Lower lobe of right lung (tissue), 2 donors: Measurements from ENCODE around the gene SLC2A5. TPM values are rescaled to one million over a fixed set of nuclear protein-coding genes. Genes with fewer than 3 reads are reported as not detected.

ENCODE experiments used
- ATAC-seq, 2 donors: fragments of 200-7000 bp; cut with Tn5 transposase; one replicate each; pipeline ENCODE4 v1.9.1; 2020 to 2022; ENCODE audit warnings: mild to moderate bottlenecking in 2 of 2, moderate library complexity in 2 of 2
- DNase-seq: peaks from one replicate; pipeline ENCODE4 v3.0.0-alpha.2; 2020
- H3K27ac ChIP-seq: fragments of 200-600 bp; one replicate; pipeline ENCODE4 v1.8.0; 2022
- H3K27me3 ChIP-seq: fragments of 200-600 bp; one replicate; pipeline ENCODE4 v1.8.0; 2022; ENCODE audit warnings: low read depth
- H3K36me3 ChIP-seq: fragments of 200-600 bp; one replicate; pipeline ENCODE4 v1.8.0; 2022; ENCODE audit warnings: mild to moderate bottlenecking
- H3K4me1 ChIP-seq: fragments of 200-600 bp; one replicate; pipeline ENCODE4 v1.8.0; 2022
- H3K4me3 ChIP-seq: fragments of 200-600 bp; one replicate; pipeline ENCODE4 v1.8.0; 2022; ENCODE audit warnings: mild to moderate bottlenecking
- H3K9me3 ChIP-seq: fragments of 200-600 bp; one replicate; pipeline ENCODE4 v1.8.0; 2022
- intact Hi-C: fragments of 100-400 bp; cut with DNase I; formaldehyde crosslinking; loops from one replicate; pipeline ENCODE4 v1.11.0; 2022
- total RNA-seq: library from RNA; stranded (reverse); fragmentation: NEBNext Ultra II Directional; extraction: Animal tissue kit (Norgen Biotek cat#: 25700); gene quantifications from one replicate; pipeline ENCODE4 v1.2.1, GENCODE V29; 2021
- TF ChIP-seq, protein P1 (sequence below): fragments of 200-600 bp; IDR thresholded peaks from one replicate; pipeline ENCODE4 v1.8.0; 2022; ENCODE audit warnings: antibody characterized with exemption, mild to moderate bottlenecking
- donor health status: DM: no; HTN: yes; CAD: no; lungs with severe emphysema.

The SLC2A5 gene
- total RNA-seq, 1 donor from 2014 or later, result 1.7 TPM

GRCh38 chr1:9013819-9014218 is 55.6 kb downstream of the SLC2A5 start:
- no peak for ATAC-seq
- no peak overlapping the region for H3K27ac ChIP-seq
- H3K27me3 ChIP-seq, result no peaks in the 10 kb centered on the region
- DNase-seq, result no peak
- no peaks in the 10 kb centered on the region for H3K36me3 ChIP-seq
- H3K4me1 ChIP-seq, result peaks cover 6% of the 10 kb centered on the region
- no peaks in the 10 kb centered on the region for H3K9me3 ChIP-seq
- TF ChIP-seq, protein P1, sequence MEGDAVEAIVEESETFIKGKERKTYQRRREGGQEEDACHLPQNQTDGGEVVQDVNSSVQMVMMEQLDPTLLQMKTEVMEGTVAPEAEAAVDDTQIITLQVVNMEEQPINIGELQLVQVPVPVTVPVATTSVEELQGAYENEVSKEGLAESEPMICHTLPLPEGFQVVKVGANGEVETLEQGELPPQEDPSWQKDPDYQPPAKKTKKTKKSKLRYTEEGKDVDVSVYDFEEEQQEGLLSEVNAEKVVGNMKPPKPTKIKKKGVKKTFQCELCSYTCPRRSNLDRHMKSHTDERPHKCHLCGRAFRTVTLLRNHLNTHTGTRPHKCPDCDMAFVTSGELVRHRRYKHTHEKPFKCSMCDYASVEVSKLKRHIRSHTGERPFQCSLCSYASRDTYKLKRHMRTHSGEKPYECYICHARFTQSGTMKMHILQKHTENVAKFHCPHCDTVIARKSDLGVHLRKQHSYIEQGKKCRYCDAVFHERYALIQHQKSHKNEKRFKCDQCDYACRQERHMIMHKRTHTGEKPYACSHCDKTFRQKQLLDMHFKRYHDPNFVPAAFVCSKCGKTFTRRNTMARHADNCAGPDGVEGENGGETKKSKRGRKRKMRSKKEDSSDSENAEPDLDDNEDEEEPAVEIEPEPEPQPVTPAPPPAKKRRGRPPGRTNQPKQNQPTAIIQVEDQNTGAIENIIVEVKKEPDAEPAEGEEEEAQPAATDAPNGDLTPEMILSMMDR, result no peak
- H3K4me3 ChIP-seq, result no peak overlapping the region
- intact Hi-C loops, result no loop called here

DNA sequence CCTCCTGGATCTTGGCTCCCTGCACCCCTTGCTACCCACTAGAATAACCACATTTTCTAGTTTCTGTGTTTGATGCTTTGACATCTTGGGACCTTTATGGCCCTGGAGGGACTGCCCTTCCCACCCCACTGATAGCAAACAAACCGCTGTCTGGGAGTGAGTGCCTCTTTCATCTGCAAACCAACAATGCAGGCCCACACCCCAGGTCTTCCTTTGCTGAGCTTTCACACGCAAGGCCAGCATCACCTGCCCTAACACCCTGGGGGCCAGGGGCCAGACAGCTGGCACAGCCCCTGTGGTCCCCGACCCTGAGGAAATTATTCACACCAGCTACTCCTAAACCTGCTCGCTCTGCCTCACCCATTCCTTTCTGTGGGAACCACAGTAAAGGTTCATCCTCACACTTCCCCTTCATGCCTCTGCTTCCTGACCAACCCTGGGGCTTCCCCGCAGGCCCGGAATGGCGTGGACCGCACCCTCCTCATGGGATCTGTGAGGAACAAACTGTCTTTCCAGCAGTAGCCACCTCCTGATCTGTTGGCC is 58.6 kb downstream of the SLC2A5 start:
- Histone ChIP-seq H3K36me3 (no peaks in the 10 kb centered on the region), H3K9me3 (no peaks in the 10 kb centered on the region), H3K4me1 (peaks cover 6% of the 10 kb centered on the region), H3K27ac (no peak overlapping the region), H3K4me3 (no peak overlapping the region), H3K27me3 (no peaks in the 10 kb centered on the region)
- intact Hi-C loops, result no loop called here
- peak; percentile 66 for DNase-seq
- TF ChIP-seq, protein P1, result no peak
- peak; percentile 52 to 60 for ATAC-seq

GRCh38 chr1:9009438-9010370 is 59.7 kb downstream of the SLC2A5 start:
- Histone ChIP-seq H3K27ac (no peak overlapping the region), H3K27me3 (no peaks in the 10 kb centered on the region), H3K9me3 (no peaks in the 10 kb centered on the region), H3K36me3 (no peaks in the 10 kb centered on the region), H3K4me3 (no peak overlapping the region), H3K4me1 (peaks cover 12% of the 10 kb centered on the region)
- DNase-seq (no peak), ATAC-seq (peak in 1 of 2 donors; percentile 59)
- TF ChIP-seq, protein P1, result peak; percentile 48
- intact Hi-C loops, result no loop called here

DNA sequence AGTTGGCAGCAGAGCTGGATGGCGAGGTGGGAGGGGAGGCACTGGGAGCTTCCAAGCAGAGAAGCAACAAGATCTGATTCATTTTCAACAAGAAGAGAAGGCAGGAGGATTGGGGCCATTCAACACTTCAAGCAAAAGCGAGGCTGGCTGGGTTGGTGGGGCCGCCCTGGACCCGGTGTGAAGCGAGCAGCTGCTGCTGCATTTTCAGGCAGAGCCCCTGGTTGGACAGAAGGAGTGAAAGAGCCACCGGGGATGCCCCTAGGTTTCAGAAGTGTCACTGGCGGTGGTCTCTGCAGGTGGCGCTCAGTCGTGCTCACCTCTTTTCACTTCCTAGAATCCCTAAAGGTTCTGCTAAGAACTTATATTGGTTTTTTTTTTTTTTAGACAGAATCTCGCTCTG is 61.2 kb downstream of the SLC2A5 start:
- H3K27me3 ChIP-seq, result no peaks in the 10 kb centered on the region
- no peaks in the 10 kb centered on the region for H3K9me3 ChIP-seq
- ATAC-seq, result no peak
- TF ChIP-seq, protein P1, result no peak
- intact Hi-C loops, result no loop called here
- DNase-seq, result no peak
- H3K36me3 ChIP-seq, result no peaks in the 10 kb centered on the region
- no peak overlapping the region for H3K27ac ChIP-seq
- no peak overlapping the region for H3K4me3 ChIP-seq
- H3K4me1 ChIP-seq, result peaks cover 12% of the 10 kb centered on the region

DNA sequence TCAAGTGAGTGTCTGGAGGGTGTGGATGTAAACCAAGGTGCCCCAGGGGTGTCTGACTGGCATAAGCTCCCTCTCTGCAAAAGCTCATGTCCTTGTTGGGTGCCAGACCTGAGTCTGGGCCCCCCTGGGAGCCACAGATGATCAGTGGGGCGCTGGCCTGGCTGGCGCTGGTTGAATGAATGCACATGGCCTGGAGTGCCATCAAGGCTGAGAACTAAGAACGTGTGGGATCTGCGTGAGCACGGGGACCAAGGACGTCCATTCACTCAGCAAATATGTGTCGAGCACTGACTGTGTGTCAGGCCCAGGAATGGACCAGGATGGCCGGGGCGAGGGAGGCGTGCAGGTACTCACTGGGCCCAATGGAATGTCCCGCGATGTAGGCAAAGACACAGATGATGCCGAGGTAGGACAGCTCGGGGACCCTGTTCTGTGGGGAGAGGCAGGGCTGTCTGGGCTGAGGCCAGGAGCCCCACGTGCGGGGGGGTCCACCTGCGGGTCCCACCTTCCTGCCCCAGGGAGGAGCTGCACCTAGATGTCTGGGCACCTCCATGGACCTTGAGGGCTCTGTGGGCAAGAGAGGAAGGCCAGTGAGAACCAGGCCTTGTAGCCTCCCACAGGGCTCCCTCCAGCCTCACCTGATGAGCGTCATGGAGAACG is 62.3 kb downstream of the SLC2A5 start:
- intact Hi-C loops, result no loop called here

More for the DNA sequence above, 62.3 kb downstream of the SLC2A5 start:
- Histone ChIP-seq H3K4me1 (peaks cover 12% of the 10 kb centered on the region), H3K9me3 (no peaks in the 10 kb centered on the region), H3K36me3 (no peaks in the 10 kb centered on the region), H3K4me3 (no peak overlapping the region), H3K27me3 (no peaks in the 10 kb centered on the region), H3K27ac (no peak overlapping the region)
- no peak for DNase-seq
- ATAC-seq, result no peak
- TF ChIP-seq, protein P1, result no peak
